HG02970 (cell line): ENCODE results near the gene CDK19.
"Not testable (repeated sequence)": the region's sequence is repeated elsewhere in the genome, so short reads cannot be mapped to it uniquely, and the experiment has no call there.

Experiments used
- ATAC-seq: cut with Tn5 transposase; IDR thresholded peaks from one replicate; pipeline ENCODE4 v1.9.1; 2021; ENCODE audit warnings: mild to moderate bottlenecking, moderate library complexity, moderate number of reproducible peaks; ENCODE audit not compliant: unreplicated experiment, low FRiP score

The CDK19 gene

GRCh38 chr6:110761371-110761770 lies 53.9 kb downstream of the CDK19 start:
- no peak for ATAC-seq

GRCh38 chr6:110760589-110760988 lies 54.7 kb downstream of the CDK19 start:
- no peak for ATAC-seq

- ATAC-seq, result not testable (repeated sequence)
Observed at GRCh38 chr6:110760098-110760497, 55.2 kb downstream of the CDK19 start.

- ATAC-seq, result no peak
Observed at GRCh38 chr6:110757926-110758325, 57.3 kb downstream of the CDK19 start.

GRCh38 chr6:110756817-110757216 lies 58.5 kb downstream of the CDK19 start:
- no peak for ATAC-seq

GRCh38 chr6:110755411-110755834 lies 59.8 kb downstream of the CDK19 start:
- ATAC-seq, result no peak

- not testable (repeated sequence) for ATAC-seq
Observed at GRCh38 chr6:110753936-110754668, 61.2 kb downstream of the CDK19 start.

GRCh38 chr6:110748453-110748852 lies 66.8 kb downstream of the CDK19 start:
- ATAC-seq, result no peak

GRCh38 chr6:110746680-110747079 lies 68.6 kb downstream of the CDK19 start:
- ATAC-seq, result no peak

GRCh38 chr6:110744991-110745390 lies 70.3 kb downstream of the CDK19 start:
- no peak for ATAC-seq

- not testable (repeated sequence) for ATAC-seq
Observed at GRCh38 chr6:110742552-110742951, 72.7 kb downstream of the CDK19 start.

- ATAC-seq, result no peak
Observed at GRCh38 chr6:110741517-110741916, 73.8 kb downstream of the CDK19 start.

GRCh38 chr6:110738899-110739365 lies 76.3 kb downstream of the CDK19 start:
- ATAC-seq, result no peak

- ATAC-seq, result no peak
Observed at GRCh38 chr6:110735666-110736065, 79.6 kb downstream of the CDK19 start.

- no peak for ATAC-seq
Observed at GRCh38 chr6:110731898-110732297, 83.4 kb downstream of the CDK19 start.

GRCh38 chr6:110731196-110731595 lies 84.1 kb downstream of the CDK19 start:
- ATAC-seq, result no peak

- no peak for ATAC-seq
Observed at GRCh38 chr6:110728501-110728900, 86.8 kb downstream of the CDK19 start.

- no peak for ATAC-seq
Observed at GRCh38 chr6:110723017-110723416, 92.3 kb downstream of the CDK19 start.

- ATAC-seq, result no peak
Observed at GRCh38 chr6:110720066-110720465, 95.2 kb downstream of the CDK19 start.

- ATAC-seq, result not testable (repeated sequence)
Observed at GRCh38 chr6:110719601-110720000, 95.7 kb downstream of the CDK19 start.

GRCh38 chr6:110714143-110714542 lies 101.1 kb downstream of the CDK19 start:
- ATAC-seq, result no peak

GRCh38 chr6:110712238-110712637 lies 103.0 kb downstream of the CDK19 start:
- no peak for ATAC-seq
